ENCODE results near the gene POLN.

The POLN gene

DNA sequence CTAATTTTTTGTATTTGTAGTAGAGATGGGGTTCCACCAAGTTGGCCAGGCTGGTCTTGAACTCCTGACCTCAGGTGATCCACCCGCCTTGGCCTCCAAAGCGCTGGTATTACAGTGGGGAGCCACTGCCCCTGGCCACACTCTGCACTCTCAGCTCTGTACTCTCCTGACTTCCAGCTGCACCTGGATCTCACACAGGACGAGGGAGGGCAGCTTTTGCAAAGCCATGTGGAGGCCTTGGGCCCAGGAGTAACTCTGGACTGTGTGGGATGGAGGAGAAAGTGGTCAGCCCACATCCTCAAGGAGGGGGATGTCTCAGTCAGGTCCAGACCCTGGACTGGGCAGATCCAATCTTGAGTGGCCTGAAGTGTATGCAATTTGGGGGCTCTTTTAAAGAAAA is 159.8 kb downstream of the POLN start:
- DNase-seq (ENCODE audit: low read depth): no peak

DNA sequence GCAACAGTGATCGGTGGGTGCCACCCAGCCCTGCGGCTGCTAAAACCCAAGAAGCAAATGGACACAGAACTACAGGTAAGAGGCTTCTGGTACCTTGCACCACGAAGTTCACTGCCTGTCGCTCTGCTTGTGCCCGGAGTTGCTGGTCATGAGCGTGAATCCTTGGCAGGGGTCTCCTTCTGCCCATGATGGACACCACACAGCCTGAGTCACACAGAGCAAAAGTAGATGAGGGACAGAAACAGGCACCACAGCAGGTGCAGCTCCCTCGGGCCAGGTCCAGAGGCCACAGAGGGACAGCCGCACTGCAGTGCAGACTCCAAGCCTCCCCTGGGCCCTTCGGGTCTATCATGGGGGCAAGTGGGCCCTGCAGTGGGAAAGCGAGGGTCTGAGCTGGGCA is 160.4 kb downstream of the POLN start:
- no peak for DNase-seq (ENCODE audit: low read depth)

DNA sequence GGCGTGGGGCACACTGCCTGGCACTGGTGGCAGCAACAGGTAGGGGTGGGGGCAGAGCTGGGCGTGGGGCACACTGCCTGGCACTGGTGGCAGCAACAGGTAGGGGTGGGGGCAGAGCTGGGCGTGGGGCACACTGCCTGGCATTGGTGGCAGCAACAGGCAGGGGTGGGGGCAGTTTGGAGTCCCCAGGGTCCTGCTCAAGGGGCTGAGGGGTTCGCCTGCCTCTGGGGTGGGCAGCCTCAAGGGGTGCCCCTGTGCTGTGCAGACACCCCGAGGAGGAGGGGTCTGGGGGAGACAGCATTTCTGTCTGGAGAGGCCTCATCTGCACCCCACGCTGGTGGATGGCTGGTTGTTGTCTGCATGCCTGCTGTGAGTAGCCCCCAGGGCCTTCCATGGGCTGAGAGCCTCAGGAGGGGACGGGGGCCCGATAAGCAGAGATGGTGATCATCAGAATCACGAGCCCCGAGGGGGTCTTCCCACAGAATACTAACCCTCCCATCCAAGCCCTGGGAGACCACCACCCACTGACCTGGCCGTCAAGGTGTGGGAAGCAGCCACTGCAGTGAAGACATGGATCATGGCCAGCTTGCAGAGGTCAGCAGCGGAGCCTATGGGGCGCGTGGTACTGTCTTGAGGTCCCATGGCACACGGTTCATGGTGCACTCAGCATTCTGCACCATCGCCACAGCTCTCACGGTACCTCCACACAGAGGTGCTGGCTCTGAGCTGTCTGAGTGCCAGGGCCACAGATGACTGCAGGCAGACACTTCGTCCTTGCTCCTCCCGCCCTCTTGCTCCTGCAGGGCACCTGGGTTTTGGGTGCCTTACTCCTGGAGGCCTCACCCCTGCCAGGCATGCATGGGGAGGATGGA is 161.3 kb downstream of the POLN start:
- DNase-seq (ENCODE audit: low read depth): no peak

DNA sequence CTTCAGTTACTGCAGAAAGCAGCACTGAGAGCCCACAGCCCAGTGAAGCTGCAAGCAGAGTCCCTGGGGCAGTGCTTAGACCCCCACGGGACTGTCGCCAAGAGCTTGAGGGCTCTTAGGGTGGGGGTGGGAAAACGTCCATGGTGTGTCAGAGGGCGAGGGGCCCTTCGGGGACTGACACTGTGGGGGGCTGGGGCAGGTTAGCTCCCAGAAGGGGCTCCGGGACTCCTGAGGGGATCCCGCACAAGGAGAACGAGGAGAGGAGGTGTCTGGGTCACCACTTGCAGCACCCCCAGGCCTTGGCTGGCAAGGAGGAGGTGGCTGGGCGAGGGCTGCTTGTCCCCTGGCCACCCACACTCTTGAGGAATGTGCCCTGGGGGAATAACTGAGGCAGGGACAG is 162.0 kb downstream of the POLN start:
- no peak for DNase-seq (ENCODE audit: low read depth)

DNA sequence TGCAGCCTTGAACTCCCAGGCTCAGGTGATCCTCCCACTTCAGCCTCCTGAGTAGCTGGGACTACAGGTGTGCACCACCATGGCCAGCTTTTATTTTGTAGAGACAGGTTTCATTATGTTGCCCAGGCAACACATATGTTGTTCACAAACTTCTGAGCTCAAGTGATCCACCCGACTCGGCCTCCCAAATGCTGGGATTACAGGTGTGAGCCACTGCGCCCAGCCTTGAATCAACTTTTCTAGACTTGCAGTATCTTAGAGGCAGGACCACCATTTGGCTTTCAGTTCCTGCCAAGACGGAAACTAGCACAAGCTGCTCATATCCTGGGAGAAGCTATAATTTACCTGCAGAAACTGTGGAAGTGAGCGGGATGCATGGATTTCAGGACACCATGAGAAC is 162.9 kb downstream of the POLN start:
- no peak for DNase-seq (ENCODE audit: low read depth)

DNA sequence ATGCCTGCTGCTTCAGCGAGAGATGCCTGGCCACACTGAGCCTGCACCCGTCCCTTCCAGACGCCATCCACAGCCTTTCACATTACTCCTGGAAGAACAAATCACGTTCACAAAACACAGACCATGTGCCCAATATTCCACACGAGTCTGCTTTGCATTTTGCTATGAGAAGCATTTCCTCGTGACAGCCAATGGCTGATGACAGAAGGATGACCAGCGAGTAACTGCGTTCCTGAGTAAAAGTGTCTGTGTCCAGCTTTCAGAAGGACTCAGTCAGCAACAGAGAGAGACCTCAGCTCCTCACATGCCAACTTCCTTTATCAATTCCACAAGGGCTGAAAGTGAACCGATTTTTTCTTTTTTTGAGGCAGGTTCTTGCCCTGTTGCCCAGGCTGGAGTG is 163.3 kb downstream of the POLN start:
- DNase-seq (ENCODE audit: low read depth): no peak

DNA sequence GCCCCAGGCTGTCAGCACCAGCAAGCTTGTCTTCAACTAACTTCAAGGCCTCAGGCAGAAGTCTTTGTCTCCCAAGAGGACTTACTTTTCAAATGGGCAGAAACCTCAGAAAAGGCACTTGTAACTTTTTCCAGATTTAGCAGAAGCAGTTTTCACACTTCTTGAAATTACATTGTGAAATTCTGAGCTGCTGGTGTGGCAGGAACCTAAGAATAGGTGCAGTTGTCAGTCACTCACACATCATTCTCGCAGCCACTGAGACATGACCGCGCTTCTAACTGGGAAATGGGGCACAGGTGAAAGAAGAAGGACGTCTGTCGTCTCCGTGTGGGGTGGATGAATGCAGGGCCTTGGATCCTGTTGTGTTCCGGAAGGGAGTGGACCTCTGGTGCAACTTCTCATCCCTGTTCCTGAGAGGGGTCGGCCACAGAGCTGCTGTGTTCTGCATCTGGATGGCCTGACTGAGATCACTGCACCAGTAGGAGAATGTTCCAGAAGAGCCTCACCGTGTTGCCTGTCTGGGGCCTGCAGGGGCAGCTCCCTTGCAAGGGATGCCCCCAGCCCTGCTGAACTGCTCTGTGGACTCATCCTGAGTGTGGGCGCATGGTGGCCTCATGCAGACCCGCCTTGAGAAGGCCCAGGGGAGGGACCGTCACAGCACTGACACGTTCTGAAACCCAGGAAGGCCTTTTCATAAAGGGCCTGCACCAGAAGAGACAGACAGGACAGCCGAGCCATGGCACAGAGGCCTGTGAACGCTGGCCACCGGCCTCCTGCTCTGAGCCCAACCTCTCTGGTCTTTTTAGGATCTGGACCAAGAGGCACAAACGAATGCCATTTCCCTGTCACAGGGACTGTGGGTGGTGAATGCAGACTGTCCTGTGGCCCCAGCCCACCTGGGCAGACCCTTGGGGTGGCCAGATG is 164.1 kb downstream of the POLN start:
- no peak for DNase-seq (ENCODE audit: low read depth)

DNA sequence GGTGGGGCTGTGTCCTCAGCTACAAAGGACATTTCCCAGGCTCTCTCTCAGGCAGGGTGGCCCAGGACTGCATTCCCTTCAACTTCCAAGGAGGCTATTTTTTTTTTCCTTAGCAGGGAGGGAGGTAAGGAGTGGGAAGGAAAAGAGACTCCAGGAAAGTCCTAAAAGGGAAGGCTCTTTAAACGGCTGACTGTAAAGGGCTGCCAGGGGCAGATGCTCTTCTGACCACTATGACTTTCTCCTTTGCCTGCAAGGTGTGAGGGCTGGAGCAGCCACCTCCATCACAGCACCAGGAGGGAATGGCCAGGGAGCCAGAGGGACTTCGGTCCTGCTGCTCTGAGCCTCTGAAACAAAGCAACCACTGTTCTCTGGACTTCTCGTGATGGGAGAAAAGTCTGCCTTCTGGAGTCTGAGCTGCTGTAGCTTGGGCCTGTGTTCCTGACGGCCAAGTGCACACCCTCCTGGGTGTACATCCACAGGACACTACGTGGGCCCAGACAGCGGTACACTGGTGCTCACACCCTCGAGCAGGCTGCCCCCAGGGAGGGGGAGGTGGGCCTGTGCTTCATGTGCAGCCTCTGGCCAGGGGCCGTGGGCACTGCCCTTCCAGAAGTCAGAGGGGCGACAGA is 164.9 kb downstream of the POLN start:
- no peak for DNase-seq (ENCODE audit: low read depth)

DNA sequence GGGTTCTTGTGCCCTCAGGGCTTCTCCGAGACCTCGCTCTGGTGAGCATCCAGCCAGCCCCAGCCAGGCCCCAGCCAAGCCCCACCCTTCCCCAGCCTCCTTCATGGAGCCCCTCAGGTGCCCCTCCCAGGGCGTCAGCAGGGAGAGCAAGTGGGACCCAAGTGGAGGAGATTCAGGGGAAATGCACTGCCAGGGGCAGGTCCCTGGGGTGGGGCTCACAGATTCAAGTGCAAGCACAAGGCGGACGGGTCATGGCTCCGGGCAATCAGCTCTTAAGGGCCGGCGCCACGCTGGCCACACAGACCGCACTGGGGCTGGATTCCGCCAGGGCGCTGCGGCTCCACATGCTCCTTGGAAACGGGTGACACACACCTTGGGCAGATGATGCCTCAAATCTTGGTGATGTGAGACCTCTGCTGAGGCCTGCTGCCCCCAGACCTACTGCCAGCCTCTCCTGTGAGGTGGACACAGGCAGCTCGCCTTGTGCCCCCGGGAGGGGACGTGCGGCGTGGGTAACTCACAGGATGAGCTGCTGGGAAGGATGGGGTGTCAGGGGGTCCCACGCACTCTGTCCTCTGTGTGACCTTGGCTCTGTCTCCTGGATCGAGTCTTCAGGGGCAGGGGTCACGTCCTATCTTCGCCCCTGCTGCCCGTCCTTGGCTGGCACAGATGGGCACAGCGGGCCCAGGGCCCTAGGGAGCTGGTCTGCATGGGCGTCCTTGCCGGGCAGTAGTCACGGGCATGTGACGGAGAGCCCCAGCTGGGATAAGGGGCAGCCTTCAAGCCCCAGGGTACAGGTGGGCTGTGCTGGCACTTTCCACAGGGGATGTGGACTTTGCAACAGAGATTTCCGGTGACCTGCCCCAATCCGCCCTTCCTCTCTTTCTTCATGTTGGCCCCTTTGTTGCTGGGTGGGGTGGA is 165.7 kb downstream of the POLN start:
- DNase-seq (ENCODE audit: low read depth): no peak

DNA sequence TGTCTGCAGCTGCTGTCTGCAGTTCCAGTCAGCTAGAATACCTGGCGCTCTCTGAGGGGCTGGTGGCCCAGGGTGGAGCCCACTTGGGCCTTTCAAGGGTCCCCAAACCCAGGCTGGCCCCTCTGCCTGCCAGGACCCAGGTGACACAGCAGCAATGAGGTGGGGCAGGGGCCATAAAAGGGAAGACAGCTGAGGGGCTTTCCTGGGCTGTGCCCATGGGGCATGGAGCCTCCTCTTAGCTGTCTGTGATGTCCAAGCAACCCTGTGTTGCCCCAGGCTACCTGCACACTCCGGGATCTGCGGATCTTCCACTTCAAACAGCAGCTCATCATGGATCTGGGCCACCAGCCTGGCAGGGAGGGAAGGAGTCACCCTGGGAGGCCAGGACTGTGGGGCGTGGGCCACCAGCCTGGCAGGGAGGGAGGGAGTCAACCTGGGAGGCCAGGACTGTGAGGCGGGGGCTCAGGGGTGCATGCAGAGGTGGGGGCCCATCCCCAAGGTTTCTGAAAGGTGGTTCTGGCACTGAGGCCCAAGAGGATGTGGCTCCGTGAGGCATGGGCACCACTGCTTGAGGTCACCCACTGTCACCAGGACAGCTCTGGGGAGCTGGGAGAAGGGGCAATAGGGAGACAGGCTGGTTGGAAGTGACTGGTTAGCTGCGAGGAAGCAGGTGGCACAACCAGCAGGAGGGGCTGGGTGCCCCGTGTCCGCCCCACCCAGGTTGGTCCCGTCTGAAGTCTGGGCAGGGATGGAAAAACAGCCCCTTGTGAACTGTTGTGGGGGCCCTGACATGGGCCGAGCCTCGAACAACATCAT is 166.5 kb downstream of the POLN start:
- no peak for DNase-seq (ENCODE audit: low read depth)

DNA sequence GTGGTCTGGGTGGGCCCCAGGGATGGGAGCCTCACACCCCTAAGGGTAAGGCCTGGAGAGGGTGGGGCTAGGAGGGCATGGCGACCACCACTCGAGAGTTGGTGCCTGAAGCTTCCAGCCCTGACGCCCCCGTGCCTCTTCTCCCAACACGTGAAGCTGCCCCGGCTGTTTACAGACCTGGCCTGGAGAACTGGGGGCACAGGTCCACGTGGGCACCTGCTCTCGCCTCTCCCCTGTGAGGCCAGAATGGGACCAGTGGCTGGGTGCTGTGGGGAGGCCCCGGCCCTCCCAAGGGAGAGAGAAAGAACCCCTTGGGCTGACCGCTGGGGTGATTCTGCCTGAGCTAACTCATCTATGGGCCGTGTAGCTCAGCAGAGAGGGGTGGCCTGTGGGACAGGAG is 167.3 kb downstream of the POLN start:
- no peak for DNase-seq (ENCODE audit: low read depth)

DNA sequence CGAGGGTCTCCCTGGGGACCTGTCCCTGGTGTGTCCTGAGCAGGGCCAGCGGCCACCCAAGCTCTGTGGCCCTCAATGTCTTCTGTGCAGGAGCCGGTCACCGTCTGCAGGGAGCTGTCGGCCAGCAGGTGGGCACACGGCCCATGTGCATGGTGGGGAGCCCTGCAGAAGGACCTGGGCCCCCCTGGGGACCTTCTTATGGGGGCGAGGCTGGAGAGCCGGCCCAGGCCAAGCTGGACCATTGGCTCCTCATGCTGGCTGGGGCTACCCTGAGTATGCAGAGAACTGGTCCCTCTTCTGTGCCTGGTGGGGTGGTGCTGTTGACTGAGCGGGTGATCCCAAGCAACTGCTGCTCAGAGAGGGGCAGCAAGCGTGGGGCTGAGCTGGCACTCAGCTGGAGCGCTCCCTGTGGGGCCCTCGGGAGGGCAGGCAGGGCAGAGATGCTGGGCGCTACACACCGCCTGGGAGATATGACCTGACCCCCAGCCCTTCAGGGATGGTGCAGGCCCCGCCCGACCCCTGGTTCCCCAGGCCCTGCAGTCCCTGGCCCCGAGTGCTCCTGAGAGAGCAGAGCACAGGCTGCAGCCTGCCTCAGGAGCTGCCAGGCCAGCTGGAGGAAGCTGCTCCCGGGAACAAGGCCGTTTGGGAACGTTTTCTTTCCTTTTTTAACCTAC is 168.0 kb downstream of the POLN start:
- DNase-seq (ENCODE audit: low read depth): no peak

DNA sequence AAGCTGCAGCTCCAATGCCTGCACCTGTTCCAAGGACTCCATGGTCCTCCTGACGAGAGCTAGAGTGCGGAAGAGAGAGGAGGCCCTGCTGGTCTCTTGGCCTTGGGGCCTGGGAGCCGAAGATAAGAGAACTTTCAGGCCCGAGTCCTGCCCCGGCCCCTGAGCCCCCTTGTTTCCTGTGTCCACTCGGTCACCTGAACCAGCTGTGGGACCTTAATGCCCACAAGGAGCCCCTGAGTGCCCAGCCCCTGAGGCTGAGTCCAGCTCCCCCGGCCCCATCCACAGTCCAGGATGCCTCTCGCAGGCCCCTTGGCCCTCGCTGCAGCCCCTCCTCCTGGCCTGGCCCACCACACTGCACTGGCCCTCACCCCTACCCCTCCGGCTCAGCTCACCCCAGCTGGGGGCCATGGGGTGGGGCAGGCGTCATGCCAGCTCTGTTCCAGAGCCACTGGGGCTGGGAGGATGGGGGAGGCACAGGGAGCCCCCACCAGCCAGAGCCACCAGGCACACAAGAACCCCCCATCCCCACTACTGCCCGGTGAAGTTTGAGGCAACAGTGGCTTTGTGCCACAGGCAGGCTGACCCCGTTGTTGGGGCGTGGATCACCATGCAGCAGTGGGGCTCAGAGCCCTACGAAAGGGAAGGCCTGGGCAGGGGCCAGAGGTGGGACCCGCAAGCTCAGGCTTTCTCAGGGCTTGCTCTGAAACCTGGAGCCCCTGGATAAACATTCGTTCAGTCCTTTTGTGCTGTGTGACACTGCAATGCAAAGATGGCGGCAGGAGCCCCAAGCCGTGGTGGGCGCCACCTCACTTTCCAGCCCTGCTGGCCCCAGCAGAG is 168.7 kb downstream of the POLN start:
- DNase-seq (ENCODE audit: low read depth): no peak

DNA sequence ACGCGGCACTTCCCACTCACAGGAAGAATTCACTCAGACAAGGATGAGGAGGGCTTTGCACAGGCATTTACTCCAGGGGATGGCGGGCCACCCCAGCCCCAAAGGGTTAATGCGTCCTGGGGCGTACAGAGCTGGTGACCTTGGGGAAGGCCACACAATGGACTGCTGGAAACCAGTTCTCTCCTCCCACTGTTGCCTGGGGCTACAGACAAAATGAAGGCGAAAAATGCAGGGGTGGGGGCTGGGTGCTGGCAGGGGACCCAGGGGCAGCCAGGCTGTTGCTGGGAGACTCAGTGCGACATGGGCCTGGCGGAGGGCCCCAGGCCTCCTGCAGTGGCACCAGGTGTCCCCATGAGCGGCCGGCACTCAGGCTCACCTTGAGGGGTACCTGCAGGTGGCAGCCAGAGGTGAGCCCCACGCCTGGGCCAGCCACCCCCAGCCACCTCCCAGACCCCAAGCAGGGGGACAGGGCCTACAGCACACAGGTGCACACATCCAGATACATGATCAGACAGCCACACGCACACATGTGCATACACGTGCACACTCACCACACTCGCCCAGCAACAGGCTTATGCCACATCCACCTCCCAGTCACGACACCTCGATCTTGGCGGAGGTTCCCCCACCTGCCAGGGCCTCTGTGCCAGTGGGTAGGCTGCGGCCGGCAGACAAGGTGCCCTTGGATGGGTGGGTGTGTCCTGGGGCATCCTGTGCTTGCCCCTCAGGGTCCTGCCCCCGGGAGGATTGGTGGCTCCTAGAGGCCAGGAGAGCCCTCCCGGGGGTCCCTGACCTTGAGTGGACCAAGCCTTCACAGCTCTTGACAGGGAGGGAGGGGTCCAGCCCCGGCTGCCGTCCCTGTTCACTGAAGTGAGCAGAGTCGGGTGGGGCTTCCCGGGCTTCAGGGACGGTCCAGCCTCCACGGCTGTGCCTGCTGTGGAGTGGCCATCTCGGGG is 169.7 kb downstream of the POLN start:
- DNase-seq (ENCODE audit: low read depth): no peak

DNA sequence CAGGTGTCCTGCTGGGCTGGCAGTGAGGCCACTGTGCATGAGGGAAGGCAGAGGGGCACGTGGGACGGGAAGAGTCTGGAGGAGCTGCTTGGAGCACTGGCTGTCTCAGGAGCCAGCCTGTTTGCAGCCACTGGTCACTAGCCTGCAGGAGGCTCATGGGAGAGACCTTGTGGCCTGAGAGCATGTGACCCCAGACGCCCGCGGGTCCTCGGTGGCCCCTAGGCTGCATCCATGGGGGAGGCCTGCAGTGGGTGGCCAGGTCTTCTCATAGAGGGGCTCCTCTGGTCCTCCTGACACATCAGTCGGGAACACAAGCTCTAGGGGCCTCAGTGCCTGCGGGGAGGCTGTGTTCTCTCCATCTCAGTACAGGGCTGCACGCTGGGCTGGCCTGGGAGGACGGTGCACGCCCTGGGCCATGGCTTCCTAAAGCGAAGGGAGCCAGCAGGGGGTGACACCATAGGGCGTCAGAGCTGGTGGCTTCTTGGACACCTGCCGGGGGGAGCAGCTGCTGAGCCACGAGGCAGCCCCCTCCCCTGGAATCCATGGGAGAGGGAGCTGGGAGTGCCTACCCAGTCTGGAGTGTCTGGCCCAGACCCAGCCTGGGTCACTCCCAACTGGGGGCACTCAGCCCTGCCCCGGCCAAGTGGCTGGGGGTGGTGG is 170.5 kb downstream of the POLN start:
- no peak for DNase-seq (ENCODE audit: low read depth)

DNA sequence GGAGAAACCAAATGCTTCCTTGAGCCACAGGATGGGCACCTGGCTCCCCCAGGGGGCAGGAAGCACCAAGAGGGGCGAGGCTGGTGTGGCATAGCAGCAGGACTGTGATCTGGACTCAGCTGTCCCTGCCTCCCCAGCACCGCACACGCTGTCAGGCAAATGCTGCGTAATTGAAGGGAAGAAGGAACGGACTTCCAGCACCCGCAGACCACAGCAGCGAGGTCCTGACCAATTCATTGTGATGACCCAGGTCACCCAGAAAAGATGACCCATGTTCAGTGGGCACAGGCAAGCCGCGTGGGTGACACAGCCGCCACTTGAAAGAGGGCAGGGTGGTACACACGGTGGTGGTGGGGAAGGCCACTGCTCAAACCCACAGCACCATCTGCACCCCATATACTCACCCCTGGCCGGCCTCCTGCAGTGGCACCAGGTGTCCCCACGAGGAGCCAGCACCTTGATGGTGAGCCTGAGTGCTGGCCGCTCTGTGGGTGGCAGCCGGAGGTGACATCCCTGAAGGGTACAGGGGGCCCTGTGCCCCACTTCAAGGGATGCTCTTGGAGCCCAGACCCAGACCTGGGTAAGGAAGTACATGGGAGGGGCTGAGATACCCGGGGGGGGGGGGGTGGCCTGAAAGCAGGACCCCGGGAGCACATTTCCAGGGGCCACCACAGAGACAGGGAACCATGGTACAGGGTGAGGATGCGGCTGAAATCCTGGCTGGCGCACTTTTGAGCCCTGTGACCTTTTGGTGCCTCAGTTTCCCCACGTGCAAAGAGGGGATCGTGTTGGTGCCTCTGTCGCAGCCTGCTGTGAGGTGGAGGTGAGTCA is 171.3 kb downstream of the POLN start:
- DNase-seq (ENCODE audit: low read depth): no peak

DNA sequence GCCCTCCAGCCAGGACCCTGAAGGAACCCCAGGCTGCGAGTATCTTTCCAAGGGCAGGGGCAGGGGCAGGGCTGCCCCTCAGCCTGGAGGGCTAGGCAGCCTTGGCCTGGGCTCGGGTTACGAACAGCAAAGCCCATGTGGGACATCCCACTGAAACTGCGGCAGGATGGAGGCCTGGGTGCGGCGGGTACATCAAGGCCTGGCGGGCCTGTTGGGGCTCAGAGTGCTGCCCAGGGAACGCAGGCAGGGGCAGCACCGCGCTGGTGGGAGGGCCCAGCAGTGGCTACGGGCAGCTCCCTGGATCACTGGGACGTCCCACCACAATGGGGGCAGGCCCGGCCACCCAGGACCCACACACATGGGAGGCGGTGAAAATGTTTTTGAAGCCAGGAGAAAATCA is 171.9 kb downstream of the POLN start:
- no peak for DNase-seq (ENCODE audit: low read depth)
